ENCODE results near the gene MAML3.

Gene MAML3

DNA sequence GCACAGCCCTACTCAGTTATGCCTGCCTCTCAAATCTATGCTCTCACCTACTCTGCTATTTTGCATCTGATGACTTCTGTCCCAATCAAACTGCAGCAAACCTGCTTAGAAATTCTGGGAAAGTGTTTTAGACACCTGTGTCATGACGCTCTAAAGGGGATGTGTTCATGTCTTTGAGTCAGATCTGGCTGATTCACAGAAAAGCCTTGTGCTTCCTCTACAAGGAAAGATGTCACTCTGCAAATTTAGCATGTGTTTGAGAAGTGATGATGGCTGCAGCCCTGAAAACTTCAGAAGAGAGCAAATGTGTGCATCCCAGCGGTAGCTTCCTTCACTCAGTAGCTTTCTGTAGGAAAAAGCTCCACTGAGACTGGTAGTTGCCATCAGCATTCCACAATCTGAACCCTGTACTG, 253.0 kb downstream of the MAML3 start:
- H2AK5ac ChIP-seq (ENCODE audit: low read depth, low read length) = no peak overlapping the region
- H3K36me3 ChIP-seq (replicated peaks in 1 of 2; ENCODE audit: control insufficient read depth in 2 of 2, insufficient read depth in 2 of 2, low read length in 2 of 2) = no peaks in the 10 kb centered on the region
- H2BK5ac ChIP-seq (ENCODE audit: low read length) = no peak overlapping the region
- H3K23ac ChIP-seq (ENCODE audit: low read depth, low read length, poor library complexity) = no peak overlapping the region
- no peak overlapping the region for H3K4me3 ChIP-seq (ENCODE audit: low read length in 2 of 2)
- H4K8ac ChIP-seq (ENCODE audit: low read depth, low read length) = no peak overlapping the region
- H3K79me1 ChIP-seq (ENCODE audit: low read depth, low read length) = no peaks in the 10 kb centered on the region
- no peak overlapping the region for H3K27ac ChIP-seq (replicated peaks; ENCODE audit: low read length)
- no peak overlapping the region for H3K4ac ChIP-seq (ENCODE audit: low read length)
- no peak overlapping the region for H4K91ac ChIP-seq (ENCODE audit: low read depth, low read length, poor library complexity)
- no peak for DNase-seq (ENCODE audit: low spot score)
- H2BK120ac ChIP-seq (ENCODE audit: low read depth, low read length) = no peak overlapping the region
- peaks cover 14 to 19% of the 10 kb centered on the region in 2 donors for H3K4me1 ChIP-seq (ENCODE audit: control insufficient read depth in 2 of 2, insufficient read depth in 1 of 2, low read depth in 1 of 2, low read length in 2 of 2)
- H3K14ac ChIP-seq (ENCODE audit: low read length) = no peak overlapping the region
- no peak overlapping the region for H3K4me2 ChIP-seq (ENCODE audit: insufficient read depth, low read length, poor library complexity, severe bottlenecking)
- no peak overlapping the region for H2BK12ac ChIP-seq (ENCODE audit: low read length)
- no peaks in the 10 kb centered on the region for H3K27me3 ChIP-seq (ENCODE audit: control insufficient read depth in 3 of 3, insufficient read depth in 3 of 3, low read depth in 1 of 3, low read length in 3 of 3)
- H3K9ac ChIP-seq (ENCODE audit: low read depth, low read length, poor library complexity) = no peak overlapping the region
- no peak overlapping the region for H2BK15ac ChIP-seq (ENCODE audit: low read length)
- no peak overlapping the region for H3K18ac ChIP-seq (ENCODE audit: low read length)
- H2AFZ ChIP-seq (ENCODE audit: low read length) = no peak overlapping the region
- H3K9me3 ChIP-seq (replicated peaks in 1 of 2; ENCODE audit: control insufficient read depth in 2 of 2, insufficient read depth in 1 of 2, low read depth in 1 of 2, low read length in 2 of 2) = peaks cover 2 to 19% of the 10 kb centered on the region in 2 donors
- no CpG with 5 or more reads among the region's 2 CpGs for whole genome bisulfite sequencing, 2 donors (ENCODE audit: extremely low coverage in 2 of 2, insufficient read length in 2 of 2, insufficient replicate concordance in 1 of 2)

DNA sequence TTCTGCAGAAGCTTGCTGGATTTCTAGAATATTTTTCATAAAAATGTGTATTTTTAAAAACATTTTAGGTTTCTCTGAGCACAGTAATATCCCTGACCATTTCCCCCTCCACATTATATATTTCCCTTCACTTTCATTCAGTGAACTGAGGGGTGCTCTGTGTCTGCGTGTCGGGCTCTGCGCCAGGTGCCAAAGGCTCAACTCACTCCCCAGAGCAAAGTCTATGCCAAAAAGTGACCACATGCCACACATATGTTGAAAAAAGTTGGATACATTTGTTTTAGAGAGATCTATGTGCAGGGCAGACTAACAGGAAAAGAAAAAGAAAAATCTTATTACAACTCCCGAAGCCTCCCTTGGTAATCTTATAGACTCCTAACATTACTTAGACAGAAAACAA, 254.6 kb downstream of the MAML3 start:
- Histone ChIP-seq H3K9me3 (replicated peaks in 1 of 2; ENCODE audit: control insufficient read depth in 2 of 2, insufficient read depth in 1 of 2, low read depth in 1 of 2, low read length in 2 of 2) (peaks cover 2 to 13% of the 10 kb centered on the region in 2 donors), H3K27me3 (ENCODE audit: control insufficient read depth in 3 of 3, insufficient read depth in 3 of 3, low read depth in 1 of 3, low read length in 3 of 3) (no peaks in the 10 kb centered on the region), H3K27ac (replicated peaks; ENCODE audit: low read length) (no peak overlapping the region), H4K91ac (ENCODE audit: low read depth, low read length, poor library complexity) (no peak overlapping the region), H2BK120ac (ENCODE audit: low read depth, low read length) (no peak overlapping the region), H3K14ac (ENCODE audit: low read length) (no peak overlapping the region), H3K4me1 (ENCODE audit: control insufficient read depth in 2 of 2, insufficient read depth in 1 of 2, low read depth in 1 of 2, low read length in 2 of 2) (peaks cover 15 to 19% of the 10 kb centered on the region in 2 donors), H3K36me3 (replicated peaks in 1 of 2; ENCODE audit: control insufficient read depth in 2 of 2, insufficient read depth in 2 of 2, low read length in 2 of 2) (no peaks in the 10 kb centered on the region), H2BK15ac (ENCODE audit: low read length) (no peak overlapping the region), H3K4me3 (ENCODE audit: low read length in 2 of 2) (no peak overlapping the region), H2AFZ (ENCODE audit: low read length) (no peak overlapping the region), H2BK12ac (ENCODE audit: low read length) (no peak overlapping the region), H4K8ac (ENCODE audit: low read depth, low read length) (no peak overlapping the region), H3K9ac (ENCODE audit: low read depth, low read length, poor library complexity) (no peak overlapping the region), H3K4ac (ENCODE audit: low read length) (no peak overlapping the region), H3K18ac (ENCODE audit: low read length) (no peak overlapping the region), H3K4me2 (ENCODE audit: insufficient read depth, low read length, poor library complexity, severe bottlenecking) (no peak overlapping the region), H2AK5ac (ENCODE audit: low read depth, low read length) (no peak overlapping the region), H2BK5ac (ENCODE audit: low read length) (no peak overlapping the region), H3K79me1 (ENCODE audit: low read depth, low read length) (no peaks in the 10 kb centered on the region), H3K23ac (ENCODE audit: low read depth, low read length, poor library complexity) (no peak overlapping the region)
- no CpG with 5 or more reads among the region's 4 CpGs for WGBS, 2 donors (ENCODE audit: extremely low coverage in 2 of 2, insufficient read length in 2 of 2, insufficient replicate concordance in 1 of 2)
- no peak for DNase-seq (ENCODE audit: low spot score)

DNA sequence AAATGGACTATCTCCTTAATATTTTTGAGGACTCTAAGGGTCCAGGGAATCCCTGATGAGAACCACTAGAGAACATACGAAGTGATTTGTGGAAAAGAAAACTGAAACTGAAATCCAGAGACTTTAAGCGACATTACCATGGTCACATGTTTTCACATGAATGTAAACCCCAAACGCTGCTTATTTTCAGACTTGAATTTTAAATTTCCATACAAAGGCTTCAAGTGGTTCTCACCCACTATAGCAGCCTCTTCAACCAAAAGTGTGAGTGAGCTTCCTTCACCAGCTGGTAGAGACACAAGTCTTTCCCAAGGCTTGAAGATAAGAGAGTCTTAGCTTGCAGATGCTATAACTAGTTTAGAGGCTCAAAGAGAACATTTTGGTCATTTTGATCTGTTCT, 255.7 kb downstream of the MAML3 start:
- DNase-seq (ENCODE audit: low spot score) = no peak
- H2BK120ac ChIP-seq (ENCODE audit: low read depth, low read length) = no peak overlapping the region
- H2AK5ac ChIP-seq (ENCODE audit: low read depth, low read length) = no peak overlapping the region
- no peak overlapping the region for H2BK12ac ChIP-seq (ENCODE audit: low read length)
- no peak overlapping the region for H3K4ac ChIP-seq (ENCODE audit: low read length)
- H3K4me2 ChIP-seq (ENCODE audit: insufficient read depth, low read length, poor library complexity, severe bottlenecking) = no peak overlapping the region
- peaks cover 18 to 23% of the 10 kb centered on the region in 2 donors for H3K4me1 ChIP-seq (ENCODE audit: control insufficient read depth in 2 of 2, insufficient read depth in 1 of 2, low read depth in 1 of 2, low read length in 2 of 2)
- no peak overlapping the region for H3K27ac ChIP-seq (replicated peaks; ENCODE audit: low read length)
- no peaks in the 10 kb centered on the region for H3K27me3 ChIP-seq (ENCODE audit: control insufficient read depth in 3 of 3, insufficient read depth in 3 of 3, low read depth in 1 of 3, low read length in 3 of 3)
- H4K8ac ChIP-seq (ENCODE audit: low read depth, low read length) = no peak overlapping the region
- no peak overlapping the region for H3K9ac ChIP-seq (ENCODE audit: low read depth, low read length, poor library complexity)
- no peak overlapping the region for H3K14ac ChIP-seq (ENCODE audit: low read length)
- H2AFZ ChIP-seq (ENCODE audit: low read length) = no peak overlapping the region
- no peak overlapping the region for H3K4me3 ChIP-seq (ENCODE audit: low read length in 2 of 2)
- H3K18ac ChIP-seq (ENCODE audit: low read length) = no peak overlapping the region
- no peak overlapping the region for H3K23ac ChIP-seq (ENCODE audit: low read depth, low read length, poor library complexity)
- no peaks in the 10 kb centered on the region for H3K79me1 ChIP-seq (ENCODE audit: low read depth, low read length)
- H2BK15ac ChIP-seq (ENCODE audit: low read length) = no peak overlapping the region
- no peak overlapping the region for H4K91ac ChIP-seq (ENCODE audit: low read depth, low read length, poor library complexity)
- H3K9me3 ChIP-seq (replicated peaks in 1 of 2; ENCODE audit: control insufficient read depth in 2 of 2, insufficient read depth in 1 of 2, low read depth in 1 of 2, low read length in 2 of 2) = peaks cover 0 to 3% of the 10 kb centered on the region in 2 donors
- no peaks in the 10 kb centered on the region for H3K36me3 ChIP-seq (replicated peaks in 1 of 2; ENCODE audit: control insufficient read depth in 2 of 2, insufficient read depth in 2 of 2, low read length in 2 of 2)
- H2BK5ac ChIP-seq (ENCODE audit: low read length) = no peak overlapping the region
- WGBS, 2 donors (ENCODE audit: extremely low coverage in 2 of 2, insufficient read length in 2 of 2, insufficient replicate concordance in 1 of 2) = no CpG with 5 or more reads among the region's 3 CpGs

DNA sequence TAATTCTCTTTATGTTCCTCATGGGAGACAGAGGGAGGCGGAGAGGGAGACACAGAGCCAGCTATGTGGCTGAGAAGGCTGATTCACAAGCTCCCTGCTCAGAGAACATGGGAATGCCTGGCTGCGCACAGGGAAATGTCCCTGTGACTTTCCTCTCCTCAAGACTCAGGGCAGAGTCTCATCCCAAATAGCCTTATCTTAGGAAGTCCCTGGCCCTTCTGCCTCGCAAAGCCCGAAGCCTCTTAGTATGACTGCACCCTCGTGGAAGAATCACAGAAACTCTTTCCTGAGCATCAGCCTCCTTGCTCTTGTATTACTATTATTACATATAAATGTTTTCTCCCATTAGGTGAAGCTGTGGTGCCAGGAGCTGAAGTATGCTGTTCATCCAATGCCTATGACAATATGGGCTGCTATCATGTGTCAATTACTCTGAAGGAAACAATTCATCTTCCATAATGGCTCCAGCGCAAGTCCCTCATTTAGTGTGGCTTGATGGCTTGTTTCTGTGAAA, 257.8 kb downstream of the MAML3 start:
- Histone ChIP-seq H3K9me3 (replicated peaks in 1 of 2; ENCODE audit: control insufficient read depth in 2 of 2, insufficient read depth in 1 of 2, low read depth in 1 of 2, low read length in 2 of 2) (no peaks in the 10 kb centered on the region), H3K14ac (ENCODE audit: low read length) (no peak overlapping the region), H3K27ac (replicated peaks; ENCODE audit: low read length) (no peak overlapping the region), H2AFZ (ENCODE audit: low read length) (no peak overlapping the region), H3K23ac (ENCODE audit: low read depth, low read length, poor library complexity) (no peak overlapping the region), H3K9ac (ENCODE audit: low read depth, low read length, poor library complexity) (no peak overlapping the region), H3K18ac (ENCODE audit: low read length) (no peak overlapping the region), H3K4me1 (ENCODE audit: control insufficient read depth in 2 of 2, insufficient read depth in 1 of 2, low read depth in 1 of 2, low read length in 2 of 2) (peaks cover 8 to 9% of the 10 kb centered on the region in 2 donors), H4K91ac (ENCODE audit: low read depth, low read length, poor library complexity) (no peak overlapping the region), H2BK5ac (ENCODE audit: low read length) (no peak overlapping the region), H3K79me1 (ENCODE audit: low read depth, low read length) (no peaks in the 10 kb centered on the region), H3K4me3 (ENCODE audit: low read length in 2 of 2) (no peak overlapping the region), H4K8ac (ENCODE audit: low read depth, low read length) (no peak overlapping the region), H3K4ac (ENCODE audit: low read length) (no peak overlapping the region), H3K36me3 (replicated peaks in 1 of 2; ENCODE audit: control insufficient read depth in 2 of 2, insufficient read depth in 2 of 2, low read length in 2 of 2) (no peaks in the 10 kb centered on the region), H2BK12ac (ENCODE audit: low read length) (no peak overlapping the region), H3K27me3 (ENCODE audit: control insufficient read depth in 3 of 3, insufficient read depth in 3 of 3, low read depth in 1 of 3, low read length in 3 of 3) (no peaks in the 10 kb centered on the region), H2BK15ac (ENCODE audit: low read length) (no peak overlapping the region), H3K4me2 (ENCODE audit: insufficient read depth, low read length, poor library complexity, severe bottlenecking) (no peak overlapping the region), H2AK5ac (ENCODE audit: low read depth, low read length) (no peak overlapping the region), H2BK120ac (ENCODE audit: low read depth, low read length) (no peak overlapping the region)
- no CpG with 5 or more reads among the region's 6 CpGs for whole genome bisulfite sequencing, 2 donors (ENCODE audit: extremely low coverage in 2 of 2, insufficient read length in 2 of 2, insufficient replicate concordance in 1 of 2)
- DNase-seq (ENCODE audit: low spot score) = no peak
